Smooth muscle cell (in vitro differentiated cells): ENCODE results near the gene HNRNPM. TPM values are rescaled to one million over a fixed set of nuclear protein-coding genes. Genes with fewer than 3 reads are reported as not detected.
"Not testable (repeated sequence)": the region's sequence is repeated elsewhere in the genome, so short reads cannot be mapped to it uniquely, and the experiment has no call there.

Experiments
- DNase-seq: peaks from one replicate; lab custom pipeline; 2025; ENCODE audit not compliant: unreplicated experiment; lab: John Stamatoyannopoulos, UW
- H2AFZ ChIP-seq: fragments of 200-600 bp; sonication (generic); 2 replicates; pipeline ENCODE4 v1.6.0; 2016; ENCODE audit warnings: antibody characterized with exemption, low read depth, mild to moderate bottlenecking
- H3F3A ChIP-seq: fragments of 200-600 bp; sonication (generic); 2 replicates; pipeline ENCODE4 v1.6.0; 2017; ENCODE audit warnings: antibody characterized with exemption, low read depth
- H3K27ac ChIP-seq: fragments of 200-600 bp; sonication (generic); 2 replicates; pipeline ENCODE4 v1.5.1; 2016; ENCODE audit warnings: low read depth, mild to moderate bottlenecking
- H3K27me3 ChIP-seq: fragments of 200-600 bp; sonication (generic); 2 replicates; pipeline ENCODE4 v1.6.1; 2016; ENCODE audit warnings: low read depth, mild to moderate bottlenecking
- H3K36me3 ChIP-seq: fragments of 200-600 bp; sonication (generic); 2 replicates; pipeline ENCODE4 v1.5.1; 2016; ENCODE audit warnings: low read depth
- H3K4me1 ChIP-seq: fragments of 200-600 bp; sonication (generic); 2 replicates; pipeline ENCODE4 v1.5.1; 2016; ENCODE audit warnings: low read depth
- H3K4me2 ChIP-seq: fragments of 200-600 bp; sonication (generic); 2 replicates; pipeline ENCODE4 v1.6.0; 2016; ENCODE audit warnings: mild to moderate bottlenecking
- H3K4me3 ChIP-seq: fragments of 200-600 bp; sonication (generic); 2 replicates; pipeline ENCODE4 v1.5.1; 2016; ENCODE audit warnings: mild to moderate bottlenecking
- H3K79me2 ChIP-seq: fragments of 200-600 bp; sonication (generic); 2 replicates; pipeline ENCODE4 v1.6.0; 2016; ENCODE audit warnings: low read depth, mild to moderate bottlenecking
- H3K9ac ChIP-seq: fragments of 200-600 bp; sonication (generic); 2 replicates; pipeline ENCODE4 v1.6.0; 2016; ENCODE audit warnings: low read depth
- H3K9me3 ChIP-seq: fragments of 200-600 bp; sonication (generic); replicated peaks from 2 replicates; pipeline ENCODE4 v1.5.1; 2016; ENCODE audit warnings: low read depth
- H4K20me1 ChIP-seq: fragments of 200-600 bp; sonication (generic); 2 replicates; pipeline ENCODE4 v1.6.0; 2016; ENCODE audit warnings: low read depth
- CTCF ChIP-seq: fragments of 200-600 bp; sonication (generic); IDR thresholded peaks from 2 replicates; pipeline ENCODE4 v1.5.1; 2017; ENCODE audit warnings: borderline replicate concordance, mild to moderate bottlenecking, antibody characterized with exemption; ENCODE audit not compliant: insufficient read depth, poor library complexity, severe bottlenecking
- WGBS: methylation state at CpG from one replicate; pipeline ENCODE4 v1.1.7; 2016; ENCODE audit warnings: low lambda C conversion rate; 5-methylcytosine and 5-hydroxymethylcytosine counted together
- polyA plus RNA-seq: library from polyadenylated mRNA; unstranded; fragments of >200 nt; fragmentation: Nextera tagmentation; extraction: Ambion mirVana; gene quantifications from 2 replicates; pipeline ENCODE4 v1.2.1, GENCODE V29; 2016
- total RNA-seq: library from RNA; depleted of rRNA; stranded (reverse); fragments of >200 nt; gene quantifications from 2 replicates; pipeline ENCODE4 v1.2.3, GENCODE V29; 2014

The HNRNPM gene
- total and polyA plus RNA-seq, 2 experiments from 2014 or later: 44.3 to 143 TPM

GRCh38 chr19:8403098-8403819, 41.5 kb upstream of the HNRNPM start:
- Histone ChIP-seq H3K4me1 (no peaks in the 10 kb centered on the region), H4K20me1 (peaks cover 40% of the 10 kb centered on the region), H3K36me3 (no peaks in the 10 kb centered on the region), H3K79me2 (peaks cover 13% of the 10 kb centered on the region), H3K4me3 (no peak overlapping the region), H3K9ac (no peak overlapping the region), H3F3A (no peaks in the 10 kb centered on the region), H2AFZ (no peak overlapping the region), H3K27ac (no peak overlapping the region), H3K27me3 (no peaks in the 10 kb centered on the region), H3K9me3 (no peaks in the 10 kb centered on the region), H3K4me2 (no peak overlapping the region)
- 99% methylated on average over 20 of the region's 44 CpGs for whole genome bisulfite sequencing
- TF ChIP-seq CTCF: no peak
- no peak for DNase-seq

GRCh38 chr19:8403820-8404109, 41.0 kb upstream of the HNRNPM start:
- peaks cover 7% of the 10 kb centered on the region for H3K79me2 ChIP-seq
- no peak overlapping the region for H3K27ac ChIP-seq
- no peaks in the 10 kb centered on the region for H3K36me3 ChIP-seq
- H4K20me1 ChIP-seq: peaks cover 35% of the 10 kb centered on the region
- DNase-seq: no peak
- TF ChIP-seq CTCF: no peak
- H3K4me2 ChIP-seq: no peak overlapping the region
- H3K27me3 ChIP-seq: no peaks in the 10 kb centered on the region
- H3K4me1 ChIP-seq: no peaks in the 10 kb centered on the region
- no peak overlapping the region for H3K4me3 ChIP-seq
- H3F3A ChIP-seq: no peaks in the 10 kb centered on the region
- no peak overlapping the region for H2AFZ ChIP-seq
- H3K9me3 ChIP-seq: no peaks in the 10 kb centered on the region
- 93% methylated on average over 14 of the region's 24 CpGs for WGBS
- H3K9ac ChIP-seq: no peak overlapping the region

- Histone ChIP-seq H3K27ac (no peak overlapping the region), H3K79me2 (no peaks in the 10 kb centered on the region), H2AFZ (no peak overlapping the region), H3K9me3 (no peaks in the 10 kb centered on the region), H3F3A (no peaks in the 10 kb centered on the region), H3K9ac (no peak overlapping the region), H3K4me1 (no peaks in the 10 kb centered on the region), H3K4me3 (no peak overlapping the region), H4K20me1 (peaks cover 27% of the 10 kb centered on the region), H3K36me3 (no peaks in the 10 kb centered on the region), H3K27me3 (no peaks in the 10 kb centered on the region), H3K4me2 (no peak overlapping the region)
- WGBS: 96% methylated on average over 18 of the region's 18 CpGs
- no peak for DNase-seq
- TF ChIP-seq CTCF: no peak
These were observed 40.2 kb upstream of the HNRNPM start for GRCh38 chr19:8404391-8405151.

- not testable (repeated sequence) for H3K9ac ChIP-seq, H3K27me3 ChIP-seq, H3K27ac ChIP-seq, H3K9me3 ChIP-seq, H3K79me2 ChIP-seq, H4K20me1 ChIP-seq, H2AFZ ChIP-seq, H3K4me1 ChIP-seq, H3K36me3 ChIP-seq, H3K4me2 ChIP-seq, DNase-seq, H3K4me3 ChIP-seq, H3F3A ChIP-seq
- WGBS: 88% methylated on average over 13 of the region's 13 CpGs
These were observed 34.1 kb upstream of the HNRNPM start for GRCh38 chr19:8410718-8411117.
